Vagina (tissue), 2 donors: ENCODE results near the gene SH3D19. TPM values are rescaled to one million over a fixed set of nuclear protein-coding genes. Genes with fewer than 3 reads are reported as not detected.
A peak's percentile ranks its signal among the peaks of the same experiment; 100 is the strongest.
"Not testable (repeated sequence)": the region's sequence is repeated elsewhere in the genome, so short reads cannot be mapped to it uniquely, and the experiment has no call there.

Experiments
- DNase-seq, 2 donors: peaks; one replicate each; pipeline ENCODE4 v3.0.0-alpha.2; 2017; ENCODE audit errors: extremely low spot score in 2 of 2
- H3K27ac ChIP-seq: fragments of 200-600 bp; sonication (generic); one replicate; pipeline ENCODE4 v1.5.1; 2019
- H3K27me3 ChIP-seq: fragments of 200-600 bp; sonication (generic); one replicate; pipeline ENCODE4 v1.5.1; 2019
- H3K36me3 ChIP-seq, 2 donors: fragments of 200-600 bp; sonication (generic); one replicate each; pipeline ENCODE4 v1.5.1; 2017 to 2019
- H3K4me1 ChIP-seq: fragments of 200-600 bp; sonication (generic); one replicate; pipeline ENCODE4 v1.5.1; 2019
- H3K4me3 ChIP-seq, 2 donors: fragments of 200-600 bp; sonication (generic); 1 replicate in 1 of 2; 2 replicates in 1 of 2; pipeline ENCODE4 v1.5.1; 2016 to 2019
- H3K9me3 ChIP-seq: fragments of 200-600 bp; sonication (generic); one replicate; pipeline ENCODE4 v1.5.1; 2019
- POLR2A ChIP-seq, 2 donors: fragments of 450-650 bp; IDR thresholded peaks; one replicate each; pipeline ENCODE4 v1.6.1; 2017; ENCODE audit warnings: antibody characterized with exemption in 2 of 2, mild to moderate bottlenecking in 2 of 2, moderate library complexity in 2 of 2
- POLR2AphosphoS5 ChIP-seq, 2 donors: sonication (generic); formaldehyde crosslinking; IDR thresholded peaks; one replicate each; pipeline ENCODE4 v1.9.0; 2017; ENCODE audit warnings: antibody characterized with exemption in 2 of 2, mild to moderate bottlenecking in 2 of 2, low read depth in 1 of 2; ENCODE audit not compliant: insufficient read depth in 1 of 2
- intact Hi-C: fragments of 100-400 bp; cut with DNase I; formaldehyde crosslinking; loops from one replicate; pipeline ENCODE4 v1.15.1; 2023
- total RNA-seq: library from RNA; depleted of rRNA; stranded (reverse); fragments of >200 nt; gene quantifications from one replicate; pipeline ENCODE4 v1.2.3, GENCODE V29; 2016
- TF ChIP-seq, protein P1 (sequence below), 3 experiments: fragments of 450-650 bp in 2 of 3; fragments of 200-600 bp in 1 of 3; sonication (generic) in 1 of 3; IDR thresholded peaks; one replicate each; pipeline ENCODE4 v1.5.1; 2017 to 2019; ENCODE audit warnings: antibody characterized with exemption in 3 of 3, mild to moderate bottlenecking in 2 of 3, moderate library complexity in 2 of 3

SH3D19 gene
- total RNA-seq, 1 donor from 2014 or later: 86.4 TPM

- H3K9me3 ChIP-seq: no peaks in the 10 kb centered on the region
- H3K27me3 ChIP-seq: no peaks in the 10 kb centered on the region
- no peaks in the 10 kb centered on the region for H3K4me1 ChIP-seq
- no peak overlapping the region for H3K27ac ChIP-seq
- H3K4me3 ChIP-seq: no peak overlapping the region
- TF ChIP-seq, protein P1, sequence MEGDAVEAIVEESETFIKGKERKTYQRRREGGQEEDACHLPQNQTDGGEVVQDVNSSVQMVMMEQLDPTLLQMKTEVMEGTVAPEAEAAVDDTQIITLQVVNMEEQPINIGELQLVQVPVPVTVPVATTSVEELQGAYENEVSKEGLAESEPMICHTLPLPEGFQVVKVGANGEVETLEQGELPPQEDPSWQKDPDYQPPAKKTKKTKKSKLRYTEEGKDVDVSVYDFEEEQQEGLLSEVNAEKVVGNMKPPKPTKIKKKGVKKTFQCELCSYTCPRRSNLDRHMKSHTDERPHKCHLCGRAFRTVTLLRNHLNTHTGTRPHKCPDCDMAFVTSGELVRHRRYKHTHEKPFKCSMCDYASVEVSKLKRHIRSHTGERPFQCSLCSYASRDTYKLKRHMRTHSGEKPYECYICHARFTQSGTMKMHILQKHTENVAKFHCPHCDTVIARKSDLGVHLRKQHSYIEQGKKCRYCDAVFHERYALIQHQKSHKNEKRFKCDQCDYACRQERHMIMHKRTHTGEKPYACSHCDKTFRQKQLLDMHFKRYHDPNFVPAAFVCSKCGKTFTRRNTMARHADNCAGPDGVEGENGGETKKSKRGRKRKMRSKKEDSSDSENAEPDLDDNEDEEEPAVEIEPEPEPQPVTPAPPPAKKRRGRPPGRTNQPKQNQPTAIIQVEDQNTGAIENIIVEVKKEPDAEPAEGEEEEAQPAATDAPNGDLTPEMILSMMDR (IDR thresholded peaks at IDR 0.05): no peak
- TF ChIP-seq POLR2A (IDR thresholded peaks at IDR 0.05): no peak
- TF ChIP-seq POLR2AphosphoS5 (IDR thresholded peaks at IDR 0.05; ENCODE audit: insufficient read depth in 1 of 2, low read depth in 1 of 2): no peak
- no peaks in the 10 kb centered on the region for H3K36me3 ChIP-seq
- no peak for DNase-seq
- intact Hi-C loops: no loop called here
Observed at GRCh38 chr4:151284534-151285245, 40.7 kb downstream of the SH3D19 start.

DNA sequence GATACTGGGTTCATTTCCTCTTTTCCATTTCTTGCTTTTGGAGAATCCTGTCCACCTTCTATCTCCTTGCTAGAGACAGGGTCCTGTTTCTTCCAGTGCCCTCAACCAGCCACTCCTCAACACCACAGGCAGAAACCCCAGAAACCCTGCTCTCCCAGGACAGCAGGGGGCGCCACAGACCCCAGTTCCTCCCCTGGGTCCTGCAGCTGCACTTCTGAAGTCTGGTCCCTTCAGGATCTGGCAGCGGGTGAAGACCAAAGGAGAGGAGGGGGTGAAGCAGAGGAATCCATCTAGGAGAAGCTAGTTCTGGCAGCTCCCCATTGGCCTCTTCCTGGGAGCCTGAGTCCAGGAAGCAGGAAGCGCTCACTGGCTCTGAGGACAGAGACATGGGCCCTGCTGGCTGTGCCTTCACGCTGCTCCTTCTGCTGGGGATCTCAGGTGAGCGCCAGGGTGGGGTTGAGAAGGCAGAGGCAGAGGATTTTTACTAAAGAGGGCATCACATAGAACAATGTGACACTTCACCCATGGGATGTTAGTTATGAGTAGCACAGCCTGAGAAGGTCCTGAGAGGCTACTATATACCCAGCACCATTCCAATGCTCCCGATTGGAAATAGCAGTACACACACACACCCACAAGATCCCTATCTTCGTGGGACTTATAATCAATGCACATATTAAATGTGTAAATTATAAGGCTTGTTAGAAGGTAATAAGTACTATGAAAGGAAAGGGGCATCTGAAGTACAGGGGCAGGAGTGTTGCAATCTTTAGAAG, 48.4 kb downstream of the SH3D19 start, which contains the start of gene PRSS48:
Gene PRSS48 (plus strand): TSS at position 375 of the 776 bp plus-strand sequence. CDS start 12 bp downstream, at position 387.
- DNase-seq: no peak
- no peak within 1 kb of the TSS for H3K4me3 ChIP-seq
- H3K4me1 ChIP-seq: peaks cover 3% of the 10 kb centered on the region
- intact Hi-C loops: no loop called here
- TF ChIP-seq, protein P1 (IDR thresholded peaks at IDR 0.05): peak in 2 of 3 experiments; percentile 33 to 37
- TF ChIP-seq POLR2A (IDR thresholded peaks at IDR 0.05) (no peak), POLR2AphosphoS5 (IDR thresholded peaks at IDR 0.05; ENCODE audit: insufficient read depth in 1 of 2, low read depth in 1 of 2) (no peak)
- no peaks in the 10 kb centered on the region for H3K27me3 ChIP-seq
- no peak within 1 kb of the TSS for H3K27ac ChIP-seq
- no peaks in the 10 kb centered on the region for H3K9me3 ChIP-seq
- H3K36me3 ChIP-seq: no peaks in the 10 kb centered on the region

- H3K36me3 ChIP-seq, H3K4me3 ChIP-seq, H3K27ac ChIP-seq, H3K27me3 ChIP-seq, DNase-seq, H3K9me3 ChIP-seq, intact Hi-C loops, H3K4me1 ChIP-seq: not testable (repeated sequence)
Observed at GRCh38 chr4:151268905-151269304, 56.5 kb downstream of the SH3D19 start.

DNA sequence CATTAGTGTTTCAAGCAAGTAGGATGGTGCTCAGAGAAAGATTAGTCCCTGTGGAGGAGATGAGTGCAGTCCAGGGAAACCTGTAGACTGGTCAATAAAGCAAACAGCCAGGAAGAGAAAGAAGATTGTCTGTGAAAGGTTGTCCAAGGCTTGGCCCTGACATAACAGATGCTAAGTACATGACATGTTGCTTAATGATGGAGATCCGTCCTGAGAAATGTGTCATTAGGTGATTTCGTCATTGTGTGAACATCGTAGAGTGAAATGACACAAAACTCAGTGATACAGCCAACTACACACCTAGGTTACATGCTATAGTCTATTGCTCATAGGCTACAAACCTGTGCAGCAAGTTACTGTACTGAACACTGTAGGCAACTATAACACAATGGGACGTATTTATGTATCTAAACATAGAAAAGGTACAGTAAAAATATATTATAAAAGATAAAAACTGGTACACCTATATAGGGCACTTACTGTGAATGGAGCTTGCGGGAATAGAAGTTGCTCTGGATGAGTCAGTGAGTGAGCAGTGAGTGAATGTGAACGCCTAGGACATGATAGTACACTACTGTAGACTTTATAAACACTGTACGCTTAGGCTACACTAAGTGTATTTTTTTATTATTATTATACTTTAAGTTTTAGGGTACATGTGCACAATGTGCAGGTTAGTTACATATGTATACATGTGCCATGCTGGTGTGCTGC, 57.4 kb downstream of the SH3D19 start:
- Histone ChIP-seq H3K27ac (no peak overlapping the region), H3K9me3 (no peaks in the 10 kb centered on the region), H3K36me3 (no peaks in the 10 kb centered on the region), H3K27me3 (no peaks in the 10 kb centered on the region), H3K4me1 (peaks cover 13% of the 10 kb centered on the region), H3K4me3 (no peak overlapping the region)
- intact Hi-C loops: no loop called here
- no peak for DNase-seq
- TF ChIP-seq POLR2A (IDR thresholded peaks at IDR 0.05): no peak
- TF ChIP-seq POLR2AphosphoS5 (IDR thresholded peaks at IDR 0.05; ENCODE audit: insufficient read depth in 1 of 2, low read depth in 1 of 2): no peak
- TF ChIP-seq, protein P1 (IDR thresholded peaks at IDR 0.05): no peak

- no peak overlapping the region for H3K27ac ChIP-seq
- no peak for DNase-seq
- H3K4me3 ChIP-seq: no peak overlapping the region
- TF ChIP-seq, protein P1 (IDR thresholded peaks at IDR 0.05): no peak
- TF ChIP-seq POLR2A (IDR thresholded peaks at IDR 0.05): no peak
- TF ChIP-seq POLR2AphosphoS5 (IDR thresholded peaks at IDR 0.05; ENCODE audit: insufficient read depth in 1 of 2, low read depth in 1 of 2): no peak
- intact Hi-C loops: no loop called here
- no peaks in the 10 kb centered on the region for H3K9me3 ChIP-seq
- no peaks in the 10 kb centered on the region for H3K27me3 ChIP-seq
- no peaks in the 10 kb centered on the region for H3K36me3 ChIP-seq
- H3K4me1 ChIP-seq: peaks cover 20% of the 10 kb centered on the region
Observed at GRCh38 chr4:151267104-151267503, 58.3 kb downstream of the SH3D19 start.
